MM.1S (cell line): ENCODE measurements around the gene C8A.

Experiments
- DNase-seq: peaks from one replicate; pipeline ENCODE4 v3.0.0-alpha.2; 2015
- H2AFZ ChIP-seq: fragments of 300-600 bp; sonication (generic); 2 replicates; pipeline ENCODE4 v1.6.0; 2016; ENCODE audit warnings: antibody characterized with exemption, low read length
- H3F3A ChIP-seq: fragments of 300-600 bp; sonication (generic); 2 replicates; pipeline ENCODE4 v1.6.1; 2016; ENCODE audit warnings: mild to moderate bottlenecking, antibody characterized with exemption, low read length, moderate library complexity, mixed read lengths; ENCODE audit not compliant: insufficient read depth
- H3K27ac ChIP-seq: fragments of 300-600 bp; sonication (generic); 2 replicates; pipeline ENCODE4 v1.5.1; 2016; ENCODE audit warnings: mild to moderate bottlenecking, low read length
- H3K27me3 ChIP-seq: fragments of 300-600 bp; sonication (generic); replicated peaks from 2 replicates; pipeline ENCODE4 v1.6.0; 2016; ENCODE audit warnings: low read length; ENCODE audit not compliant: insufficient read depth
- H3K36me3 ChIP-seq: fragments of 300-600 bp; sonication (generic); replicated peaks from 2 replicates; pipeline ENCODE4 v1.6.1; 2016; ENCODE audit warnings: mild to moderate bottlenecking, low read length, mixed read lengths; ENCODE audit not compliant: insufficient read depth
- H3K4me1 ChIP-seq: fragments of 300-600 bp; sonication (generic); 2 replicates; pipeline ENCODE4 v1.6.1; 2016; ENCODE audit warnings: low read length, mixed read lengths
- H3K4me2 ChIP-seq: fragments of 300-600 bp; sonication (generic); 2 replicates; pipeline ENCODE4 v1.6.0; 2016; ENCODE audit warnings: low read depth, low read length
- H3K4me3 ChIP-seq: fragments of 300-600 bp; sonication (generic); 2 replicates; pipeline ENCODE4 v1.5.1; 2016; ENCODE audit warnings: low read length, mixed read lengths
- H3K79me2 ChIP-seq: fragments of 300-600 bp; sonication (generic); 2 replicates; pipeline ENCODE4 v1.6.1; 2016; ENCODE audit warnings: mixed run types, low read length, mixed read lengths
- H3K9ac ChIP-seq: fragments of 300-600 bp; sonication (generic); 2 replicates; pipeline ENCODE4 v1.6.1; 2016; ENCODE audit warnings: low read length, mixed read lengths
- H3K9me2 ChIP-seq: fragments of 300-600 bp; sonication (generic); replicated peaks from 2 replicates; pipeline ENCODE4 v1.6.1; 2016; ENCODE audit warnings: mild to moderate bottlenecking, low read length, mixed read lengths; ENCODE audit not compliant: insufficient read depth
- H3K9me3 ChIP-seq: fragments of 300-600 bp; sonication (generic); replicated peaks from 2 replicates; pipeline ENCODE4 v1.6.1; 2016; ENCODE audit warnings: mild to moderate bottlenecking, low read length, mixed read lengths; ENCODE audit not compliant: insufficient read depth
- H4K20me1 ChIP-seq: fragments of 300-600 bp; sonication (generic); 2 replicates; pipeline ENCODE4 v1.6.1; 2016; ENCODE audit warnings: mild to moderate bottlenecking, low read length, moderate library complexity, mixed read lengths; ENCODE audit not compliant: insufficient read depth
- EZH2 ChIP-seq: fragments of 300-600 bp; sonication (generic); optimal IDR thresholded peaks from 2 replicates; pipeline ENCODE3; 2017; ENCODE audit warnings: low read depth, mild to moderate bottlenecking, antibody characterized with exemption, low read length, mixed read lengths
- EZH2phosphoT487 ChIP-seq: fragments of 300-600 bp; sonication (generic); IDR thresholded peaks from 2 replicates; pipeline ENCODE4 v1.6.1; 2018; ENCODE audit warnings: antibody characterized with exemption, low read length
- TF ChIP-seq, protein P1 (sequence below): fragments of 300-600 bp; sonication (generic); IDR thresholded peaks from 2 replicates; pipeline ENCODE4 v1.5.1; 2016; ENCODE audit warnings: antibody characterized with exemption, low read length, mixed read lengths

The C8A gene

DNA sequence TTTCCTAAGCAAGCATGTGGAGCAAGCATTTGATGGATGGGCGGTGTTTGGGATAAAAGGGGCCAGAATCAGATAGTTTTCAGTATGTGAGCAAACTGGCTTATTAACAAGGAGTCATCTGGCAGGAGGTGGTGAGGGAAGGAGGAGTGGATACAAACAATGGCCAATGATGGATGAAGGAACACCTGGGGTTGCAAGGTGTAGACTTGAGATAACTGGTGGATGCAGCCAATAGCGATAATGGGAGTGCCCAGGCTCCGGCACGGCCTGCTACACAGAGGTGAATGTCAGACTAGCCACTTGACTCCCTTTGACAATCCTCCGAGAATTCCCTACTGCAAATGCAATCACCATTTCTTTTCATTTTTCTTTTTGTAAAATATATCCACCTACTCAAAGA, 69.5 kb downstream of the C8A start:
- Histone ChIP-seq H3K36me3 (no peaks in the 10 kb centered on the region), H3K9me2 (no peaks in the 10 kb centered on the region), H3K27ac (no peak overlapping the region), H3K4me3 (no peak overlapping the region), H3K27me3 (no peaks in the 10 kb centered on the region), H3K9me3 (no peaks in the 10 kb centered on the region), H4K20me1 (no peaks in the 10 kb centered on the region), H3K79me2 (no peaks in the 10 kb centered on the region), H2AFZ (no peak overlapping the region), H3K4me2 (no peak overlapping the region), H3F3A (no peaks in the 10 kb centered on the region), H3K4me1 (no peaks in the 10 kb centered on the region), H3K9ac (no peak overlapping the region)
- DNase-seq = no peak
- TF ChIP-seq, protein P1, sequence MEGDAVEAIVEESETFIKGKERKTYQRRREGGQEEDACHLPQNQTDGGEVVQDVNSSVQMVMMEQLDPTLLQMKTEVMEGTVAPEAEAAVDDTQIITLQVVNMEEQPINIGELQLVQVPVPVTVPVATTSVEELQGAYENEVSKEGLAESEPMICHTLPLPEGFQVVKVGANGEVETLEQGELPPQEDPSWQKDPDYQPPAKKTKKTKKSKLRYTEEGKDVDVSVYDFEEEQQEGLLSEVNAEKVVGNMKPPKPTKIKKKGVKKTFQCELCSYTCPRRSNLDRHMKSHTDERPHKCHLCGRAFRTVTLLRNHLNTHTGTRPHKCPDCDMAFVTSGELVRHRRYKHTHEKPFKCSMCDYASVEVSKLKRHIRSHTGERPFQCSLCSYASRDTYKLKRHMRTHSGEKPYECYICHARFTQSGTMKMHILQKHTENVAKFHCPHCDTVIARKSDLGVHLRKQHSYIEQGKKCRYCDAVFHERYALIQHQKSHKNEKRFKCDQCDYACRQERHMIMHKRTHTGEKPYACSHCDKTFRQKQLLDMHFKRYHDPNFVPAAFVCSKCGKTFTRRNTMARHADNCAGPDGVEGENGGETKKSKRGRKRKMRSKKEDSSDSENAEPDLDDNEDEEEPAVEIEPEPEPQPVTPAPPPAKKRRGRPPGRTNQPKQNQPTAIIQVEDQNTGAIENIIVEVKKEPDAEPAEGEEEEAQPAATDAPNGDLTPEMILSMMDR = no peak
- no peak for TF ChIP-seq EZH2

DNA sequence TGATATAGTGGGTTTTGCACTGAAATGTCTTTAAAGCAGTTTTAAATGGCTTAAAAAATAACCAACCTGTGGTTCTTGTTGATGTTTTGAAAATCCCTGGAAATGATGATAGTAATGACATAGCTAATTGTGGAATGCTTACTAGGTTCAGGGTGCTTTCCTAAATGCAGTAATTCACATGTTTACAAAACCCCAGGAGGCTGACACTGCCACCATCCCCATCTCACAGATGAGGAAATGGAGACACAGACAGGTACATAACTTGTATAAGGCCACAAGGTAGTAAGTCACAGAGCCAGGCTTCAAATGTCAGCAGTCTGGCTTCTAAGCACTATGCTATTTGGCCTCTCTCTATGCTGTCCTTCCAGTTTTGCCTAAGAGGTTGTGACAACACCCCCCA, 70.6 kb downstream of the C8A start:
- Histone ChIP-seq H4K20me1 (no peaks in the 10 kb centered on the region), H3K27ac (no peak overlapping the region), H3K36me3 (no peaks in the 10 kb centered on the region), H3K79me2 (no peaks in the 10 kb centered on the region), H3F3A (no peaks in the 10 kb centered on the region), H3K4me1 (no peaks in the 10 kb centered on the region), H3K27me3 (no peaks in the 10 kb centered on the region), H2AFZ (no peak overlapping the region), H3K9ac (no peak overlapping the region), H3K4me2 (no peak overlapping the region), H3K9me2 (no peaks in the 10 kb centered on the region), H3K9me3 (no peaks in the 10 kb centered on the region), H3K4me3 (no peak overlapping the region)
- no peak for DNase-seq
- no peak for TF ChIP-seq EZH2
- TF ChIP-seq EZH2phosphoT487 = no peak
- TF ChIP-seq, protein P1 = no peak

DNA sequence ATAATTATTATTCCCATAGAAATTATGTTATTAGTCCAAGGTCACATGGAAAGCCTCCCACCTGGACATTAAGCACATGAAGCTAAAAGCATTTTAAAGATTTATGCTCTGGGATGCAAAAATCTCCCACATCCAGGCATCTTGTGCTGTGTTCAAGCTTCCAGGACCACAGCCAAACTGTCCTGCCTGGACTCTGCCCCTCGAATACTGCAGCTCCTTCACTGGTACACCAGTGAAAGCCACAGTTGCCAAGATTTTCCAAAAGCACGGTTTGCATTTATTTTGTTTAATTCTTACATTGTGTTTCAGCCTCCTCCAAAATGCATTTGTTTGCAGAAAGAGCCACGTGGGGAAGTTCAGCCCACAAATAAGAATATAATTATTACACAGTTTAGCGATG, 72.6 kb downstream of the C8A start:
- Histone ChIP-seq H3K4me3 (no peak overlapping the region), H3K79me2 (no peaks in the 10 kb centered on the region), H3K4me2 (no peak overlapping the region), H3K27ac (no peak overlapping the region), H3K9me2 (no peaks in the 10 kb centered on the region), H3K4me1 (no peaks in the 10 kb centered on the region), H3F3A (no peaks in the 10 kb centered on the region), H3K36me3 (no peaks in the 10 kb centered on the region), H2AFZ (no peak overlapping the region), H3K9me3 (no peaks in the 10 kb centered on the region), H4K20me1 (no peaks in the 10 kb centered on the region), H3K9ac (no peak overlapping the region), H3K27me3 (no peaks in the 10 kb centered on the region)
- no peak for DNase-seq
- TF ChIP-seq EZH2phosphoT487 (no peak), EZH2 (no peak)
- TF ChIP-seq, protein P1 = no peak

DNA sequence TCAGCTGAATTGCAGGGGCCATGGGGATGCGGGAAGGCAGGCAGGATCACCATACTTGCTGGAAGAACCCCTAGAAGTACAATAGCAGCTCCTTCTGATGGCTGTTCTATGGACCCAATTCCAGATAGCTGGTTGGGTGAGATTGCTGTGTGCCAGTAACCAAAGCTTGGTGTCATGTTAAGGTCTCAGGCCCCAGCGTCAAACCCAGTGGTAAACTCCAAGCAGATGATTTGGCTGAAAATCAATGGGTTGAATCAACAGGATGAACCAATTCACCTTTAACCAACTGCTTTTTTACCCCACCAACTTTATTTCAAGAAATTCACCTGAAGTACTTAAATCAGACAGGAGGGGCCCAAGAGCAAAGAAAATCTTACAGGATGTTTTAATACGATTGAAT, 73.4 kb downstream of the C8A start:
- Histone ChIP-seq H4K20me1 (no peaks in the 10 kb centered on the region), H3F3A (no peaks in the 10 kb centered on the region), H3K4me3 (no peak overlapping the region), H3K27me3 (no peaks in the 10 kb centered on the region), H2AFZ (no peak overlapping the region), H3K9ac (no peak overlapping the region), H3K4me1 (no peaks in the 10 kb centered on the region), H3K27ac (no peak overlapping the region), H3K9me2 (no peaks in the 10 kb centered on the region), H3K4me2 (no peak overlapping the region), H3K9me3 (no peaks in the 10 kb centered on the region), H3K79me2 (no peaks in the 10 kb centered on the region), H3K36me3 (no peaks in the 10 kb centered on the region)
- TF ChIP-seq EZH2phosphoT487 (no peak), EZH2 (no peak)
- TF ChIP-seq, protein P1 = no peak
- DNase-seq = no peak
